GM21367 (cell line): ENCODE results near the gene RICTOR.
A peak's percentile ranks its signal among the peaks of the same experiment; 100 is the strongest.

ENCODE experiments used
- ATAC-seq: cut with Tn5 transposase; IDR thresholded peaks from one replicate; pipeline ENCODE4 v1.9.1; 2021; ENCODE audit not compliant: unreplicated experiment

Gene RICTOR

GRCh38 chr5:39100301-39100850 is 26.2 kb upstream of the RICTOR start:
- ATAC-seq = no peak

GRCh38 chr5:39099831-39100230 is 25.6 kb upstream of the RICTOR start:
- no peak for ATAC-seq

DNA sequence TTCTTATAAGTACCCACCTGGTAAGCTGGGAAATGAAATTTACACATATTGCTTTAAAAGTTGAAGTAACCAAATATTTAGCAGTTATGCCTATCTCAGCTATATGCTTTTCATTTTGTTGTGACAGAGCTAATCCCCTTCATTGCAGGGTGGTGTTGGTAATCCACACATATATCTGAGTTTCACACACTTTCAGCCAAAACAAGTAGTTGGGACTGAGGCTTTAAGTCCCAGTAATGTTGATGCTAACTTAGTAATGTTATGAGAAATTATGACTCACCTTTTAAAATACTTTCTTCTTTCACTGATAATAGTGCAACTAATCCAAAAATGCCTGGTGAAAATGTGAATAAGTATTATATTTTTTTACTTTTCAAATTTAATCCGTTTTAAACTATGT is 19.2 kb upstream of the RICTOR start:
- ATAC-seq = no peak

DNA sequence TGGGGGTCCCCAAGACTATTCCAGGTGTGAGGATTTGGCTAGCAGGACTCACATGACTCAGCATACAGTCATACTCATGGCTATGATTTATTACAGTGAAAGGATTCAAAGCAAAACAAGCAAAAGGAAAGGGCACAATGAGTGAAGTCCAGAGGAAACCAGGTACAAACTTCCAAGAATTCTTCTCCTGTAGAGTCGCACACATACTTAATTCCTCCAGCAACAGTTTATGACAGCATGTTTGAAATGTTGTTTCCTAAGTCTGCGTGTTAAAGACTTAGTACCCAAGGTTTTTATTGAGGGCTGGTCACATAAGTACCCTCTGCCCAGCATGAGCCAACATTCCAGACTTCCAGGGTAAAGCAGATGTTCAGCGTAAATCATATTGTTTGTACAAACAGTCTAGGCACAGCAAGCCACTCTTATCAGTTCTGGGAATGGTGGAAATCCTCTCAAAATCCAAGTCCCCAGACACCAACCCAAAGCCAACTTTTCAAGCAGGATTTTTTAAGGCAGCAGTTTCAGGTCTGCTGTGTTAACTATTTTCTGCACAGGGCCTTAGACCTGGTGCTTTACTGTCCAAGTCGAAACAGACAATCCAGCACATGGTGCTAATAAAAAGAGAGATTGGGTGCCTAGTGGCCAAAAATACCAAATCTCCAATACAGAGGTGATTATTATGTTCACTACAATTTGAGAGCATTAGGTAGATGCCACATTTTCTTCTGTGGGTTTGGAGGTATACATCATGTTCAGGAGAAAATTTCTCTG is 18.6 kb upstream of the RICTOR start:
- no peak for ATAC-seq

DNA sequence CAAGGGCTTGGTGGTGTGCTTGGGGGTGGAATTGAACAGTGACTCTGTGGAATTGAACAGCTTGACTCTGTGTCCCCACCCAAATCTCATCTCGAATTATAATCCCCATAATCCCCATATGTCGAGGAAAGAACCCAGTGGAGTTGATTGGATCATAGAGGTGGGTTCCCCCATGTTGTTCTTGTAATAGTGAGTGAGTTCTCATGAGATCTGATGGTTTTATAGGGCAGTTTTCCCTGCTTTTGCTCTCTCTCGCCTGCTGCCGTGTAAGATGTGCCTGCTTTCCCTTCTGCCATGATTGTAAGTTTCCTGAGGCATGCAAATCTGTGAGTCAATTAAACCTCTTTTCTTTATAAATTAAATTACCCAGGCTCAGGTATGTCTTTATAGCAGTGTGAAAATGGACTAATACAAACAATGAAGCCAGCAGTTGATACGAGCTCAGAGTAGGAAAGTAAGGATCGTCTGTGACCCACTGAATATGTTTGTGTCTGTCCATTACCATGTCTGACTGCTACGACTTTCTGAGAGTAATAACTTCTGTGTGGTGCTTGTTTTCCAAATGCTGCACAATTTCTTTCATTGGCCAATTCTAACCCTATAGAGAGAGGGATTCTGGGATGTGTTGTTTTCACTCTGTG is 17.9 kb upstream of the RICTOR start:
- ATAC-seq = no peak

- no peak for ATAC-seq
Measured at GRCh38 chr5:39083968-39084367, 9.8 kb upstream of the RICTOR start.

- no peak for ATAC-seq
Measured at GRCh38 chr5:39082995-39083394, 8.8 kb upstream of the RICTOR start.

DNA sequence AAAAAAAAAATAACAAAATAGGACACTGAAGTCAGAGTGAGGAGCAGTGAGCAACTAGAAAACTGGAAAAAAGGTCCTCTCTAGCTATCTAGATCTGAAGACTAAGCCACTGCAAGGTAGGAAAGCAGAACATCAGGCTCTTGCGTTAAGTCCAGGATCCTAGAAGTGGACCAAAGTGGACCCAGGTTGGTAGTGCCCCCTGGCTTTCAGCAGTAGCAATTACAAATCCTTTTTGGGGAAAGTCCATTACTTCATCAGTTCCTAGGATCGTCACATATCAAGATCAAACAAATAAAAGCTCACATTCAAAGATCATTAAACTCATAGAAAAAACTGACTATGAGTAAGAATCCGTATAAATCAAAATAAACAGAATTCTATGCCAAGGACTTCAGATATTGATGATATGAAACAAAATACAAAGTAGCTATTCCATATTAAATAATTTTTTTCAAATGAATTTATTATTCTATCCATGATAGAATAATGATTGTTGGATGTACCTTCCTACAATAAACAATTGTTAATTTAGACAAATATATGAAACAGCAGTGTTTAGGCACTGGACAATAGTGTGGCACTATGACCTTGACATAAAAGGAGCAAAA is 6.5 kb upstream of the RICTOR start:
- ATAC-seq = no peak

GRCh38 chr5:39080168-39080567 is 6.0 kb upstream of the RICTOR start:
- no peak for ATAC-seq

DNA sequence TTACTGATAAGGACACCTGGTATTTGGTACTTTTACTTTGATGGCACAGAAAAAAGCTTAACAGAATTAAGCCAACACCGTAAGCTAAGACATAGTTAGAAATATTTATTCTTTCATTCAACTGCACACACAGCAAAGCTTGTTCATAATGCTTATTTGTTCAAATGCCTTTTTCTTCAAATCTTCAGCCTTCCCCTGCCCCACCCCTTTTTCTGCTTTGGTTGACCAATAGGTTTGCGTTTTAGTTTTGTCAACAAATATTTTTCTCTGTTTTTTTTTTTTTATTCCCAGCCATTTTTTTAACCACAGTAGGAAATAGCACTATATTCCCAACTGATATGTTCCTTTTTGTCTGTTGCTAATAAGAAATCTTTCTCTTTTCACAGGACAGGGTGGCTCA is 4.9 kb upstream of the RICTOR start:
- ATAC-seq = no peak

GRCh38 chr5:39076757-39077728 is 2.8 kb upstream of the RICTOR start:
- peak; percentile 17 for ATAC-seq

- ATAC-seq = no peak
Measured at GRCh38 chr5:39076101-39076756, 2.0 kb upstream of the RICTOR start.

GRCh38 chr5:39073767-39074016 is 507 bp downstream of the RICTOR start:
- peak; percentile 13 for ATAC-seq

- ATAC-seq = peak; percentile 35
Measured at GRCh38 chr5:39072925-39073766, 1.1 kb downstream of the RICTOR start.

- no peak for ATAC-seq
Measured at GRCh38 chr5:39068099-39068498, 6.1 kb downstream of the RICTOR start.

DNA sequence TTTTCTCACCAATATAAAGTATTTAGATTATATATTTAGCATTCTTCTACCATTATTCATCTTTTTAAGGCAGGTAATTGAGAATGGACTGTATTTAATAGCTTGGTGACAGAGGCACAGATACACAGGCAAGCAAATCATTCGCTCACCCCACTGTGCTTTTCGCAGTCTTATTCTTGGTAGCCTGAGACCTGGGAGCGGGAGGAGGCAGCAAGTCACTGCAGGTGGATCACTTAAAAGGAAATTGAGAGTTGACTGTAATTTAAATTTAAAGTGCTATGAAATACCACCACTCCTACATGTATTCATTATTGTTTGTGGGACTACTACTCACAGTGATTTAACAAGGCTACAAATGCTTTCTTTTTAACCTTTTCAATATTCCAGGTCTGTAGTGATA is 9.7 kb downstream of the RICTOR start:
- ATAC-seq = no peak

DNA sequence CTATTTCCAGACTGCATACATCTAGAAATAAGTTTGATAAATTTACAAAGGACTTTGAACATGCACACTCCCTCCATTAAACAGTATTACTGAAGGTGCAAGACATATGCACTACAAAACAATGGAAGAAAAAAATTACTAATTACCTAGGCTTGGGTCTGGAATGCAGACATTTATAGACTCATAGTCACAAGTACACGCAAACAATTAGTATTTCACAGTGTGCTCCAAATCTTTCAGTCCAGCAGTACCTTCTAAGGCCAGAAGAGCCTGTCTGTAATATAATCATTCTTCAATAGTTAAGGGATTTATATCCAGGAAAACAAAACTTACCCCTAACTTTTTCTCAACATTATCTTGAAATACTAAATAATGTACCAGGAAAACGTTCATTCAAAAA is 11.2 kb downstream of the RICTOR start:
- ATAC-seq = no peak

DNA sequence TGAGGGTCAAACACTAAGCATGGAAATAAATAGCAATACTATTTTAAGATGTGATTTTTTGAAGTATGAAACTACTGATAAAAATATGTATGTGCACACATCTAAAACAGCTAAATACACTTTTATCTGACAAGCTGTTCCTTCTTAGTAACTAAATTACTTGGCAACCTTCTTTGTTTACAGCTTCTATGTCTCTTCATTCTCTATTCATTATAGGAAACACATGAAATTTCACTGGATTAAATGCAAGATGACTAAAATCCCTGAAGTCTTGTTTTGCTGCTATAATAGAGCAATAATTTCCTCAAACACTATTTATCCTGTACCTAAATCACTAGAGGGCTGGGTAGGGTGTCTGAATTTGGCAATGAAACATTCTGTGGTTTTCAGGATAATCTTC is 11.7 kb downstream of the RICTOR start:
- ATAC-seq = no peak

DNA sequence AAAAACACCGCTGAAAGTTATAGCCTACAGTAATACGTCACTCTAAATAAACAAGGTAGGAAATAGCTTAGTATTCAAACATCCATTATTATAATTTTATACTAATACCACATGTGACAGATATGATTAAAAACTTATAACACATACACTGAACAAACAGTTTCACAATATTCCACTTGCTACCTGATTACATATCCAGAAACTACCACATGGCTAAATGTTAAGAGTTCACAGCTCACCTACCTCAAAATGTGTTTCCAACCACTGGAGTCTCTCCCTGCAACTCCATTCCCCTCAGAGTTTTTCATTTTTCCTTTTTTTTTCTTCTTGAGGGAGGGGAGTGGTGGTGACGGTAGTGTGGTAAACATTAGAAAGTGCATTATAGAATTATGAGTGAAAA is 12.1 kb downstream of the RICTOR start:
- no peak for ATAC-seq

DNA sequence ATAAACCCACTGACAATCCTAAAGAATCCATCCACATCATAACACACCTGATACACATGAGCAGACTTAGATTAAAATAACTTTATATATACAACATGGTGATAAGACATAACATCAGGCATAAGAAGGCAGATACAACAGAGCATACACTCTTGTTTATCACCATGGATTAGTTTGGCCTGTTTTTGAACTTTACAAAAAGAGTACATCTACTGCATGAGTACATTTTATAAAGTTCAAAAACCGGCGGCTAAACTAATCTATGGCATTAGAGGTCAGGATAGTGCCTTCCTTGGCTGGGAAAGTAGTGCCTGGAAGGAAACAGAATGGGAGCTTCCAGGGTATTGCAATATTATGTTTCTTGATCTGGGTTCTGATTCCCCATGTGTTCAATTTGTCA is 15.1 kb downstream of the RICTOR start:
- ATAC-seq = no peak
